ENCODE data around the gene GABARAPL1.
"Not testable (repeated sequence)": the region's sequence is repeated elsewhere in the genome, so short reads cannot be mapped to it uniquely, and the experiment has no call there.

Gene GABARAPL1

DNA sequence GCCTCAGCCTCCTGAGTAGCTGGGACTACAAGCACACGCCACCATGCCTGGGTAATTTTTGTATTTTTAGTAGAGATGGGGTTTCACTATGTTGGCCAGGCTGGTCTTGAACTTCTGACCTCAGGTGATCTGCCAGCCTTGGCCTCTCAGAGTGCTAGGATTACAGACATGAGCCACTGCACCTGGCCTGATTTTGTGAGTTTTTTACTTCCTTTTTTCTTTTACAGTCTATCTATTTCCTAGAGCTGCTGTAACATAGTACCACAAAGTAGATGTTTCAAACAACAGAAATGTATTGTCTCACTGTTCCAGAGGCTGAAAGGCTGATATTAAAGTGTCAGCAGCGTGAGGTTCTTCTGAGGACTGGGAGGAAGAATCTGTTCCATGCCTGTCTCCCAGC is 8.2 kb upstream of the GABARAPL1 start:
- not testable (repeated sequence) for DNase-seq

DNA sequence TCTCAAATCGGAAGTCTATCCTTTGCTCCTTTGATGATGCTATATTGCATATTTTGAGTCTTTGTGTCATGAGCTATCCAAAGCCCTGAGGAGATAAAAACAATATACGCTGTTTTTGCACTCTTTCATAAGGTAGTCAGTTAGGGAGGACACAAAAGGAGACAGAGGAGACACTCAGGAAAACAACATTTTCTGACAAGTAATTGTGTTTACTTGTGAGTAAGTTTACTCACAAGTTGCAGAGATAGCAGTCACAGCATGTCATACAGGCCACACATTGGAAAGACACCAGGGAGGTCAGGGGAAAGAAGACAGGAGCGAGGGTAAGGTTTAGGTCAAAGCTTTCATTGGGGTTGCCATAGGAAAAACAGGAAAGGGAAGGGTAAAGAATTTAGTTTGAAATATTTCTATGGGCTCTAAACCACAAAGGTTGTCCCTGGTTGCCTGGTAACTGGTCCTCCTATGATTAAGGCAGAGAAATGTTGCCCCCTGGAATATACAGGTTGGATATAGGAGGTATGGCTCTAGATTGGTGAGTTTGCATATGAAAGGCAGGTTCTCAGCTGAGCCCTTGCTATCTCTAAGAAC is 7.4 kb upstream of the GABARAPL1 start:
- peak; percentile 79 for DNase-seq

DNA sequence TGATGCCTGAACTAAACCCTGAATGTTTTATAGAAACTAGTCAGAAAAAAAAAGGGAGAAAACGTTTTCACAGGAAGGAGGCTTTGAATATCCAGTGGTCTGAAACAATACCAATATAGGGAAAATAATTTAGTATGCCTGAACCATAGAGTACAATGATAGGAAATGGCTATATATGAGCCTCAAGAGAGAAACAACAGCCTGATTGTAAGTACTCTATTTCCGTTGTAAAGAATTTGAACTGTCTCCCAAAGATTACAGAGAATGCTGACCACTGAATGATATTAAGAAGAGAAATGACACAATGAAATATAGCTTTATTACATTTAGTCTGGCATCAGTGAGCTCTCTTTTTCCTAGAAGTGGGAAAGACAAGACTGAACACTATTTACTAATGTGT is 5.5 kb upstream of the GABARAPL1 start:
- no peak for DNase-seq

DNA sequence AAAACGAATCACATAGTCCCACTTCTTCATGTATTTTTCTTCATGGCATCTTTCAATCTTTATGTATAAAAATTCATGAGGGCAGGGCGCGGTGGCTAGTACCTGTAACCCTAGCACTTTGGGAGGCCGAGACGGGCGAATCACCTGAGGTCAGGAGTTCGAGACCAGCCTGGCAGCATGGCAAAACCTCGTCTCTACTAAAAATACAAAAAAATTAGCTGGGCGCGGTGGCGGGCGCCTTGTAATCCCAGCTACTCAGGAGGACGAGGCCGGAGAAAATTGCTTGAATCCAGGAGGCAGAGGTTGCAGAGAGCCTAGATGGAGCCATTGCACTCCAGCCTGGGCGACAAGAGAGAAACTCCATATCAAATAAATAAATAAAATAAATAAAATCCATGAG is 2.5 kb upstream of the GABARAPL1 start:
- DNase-seq, result no peak

DNA sequence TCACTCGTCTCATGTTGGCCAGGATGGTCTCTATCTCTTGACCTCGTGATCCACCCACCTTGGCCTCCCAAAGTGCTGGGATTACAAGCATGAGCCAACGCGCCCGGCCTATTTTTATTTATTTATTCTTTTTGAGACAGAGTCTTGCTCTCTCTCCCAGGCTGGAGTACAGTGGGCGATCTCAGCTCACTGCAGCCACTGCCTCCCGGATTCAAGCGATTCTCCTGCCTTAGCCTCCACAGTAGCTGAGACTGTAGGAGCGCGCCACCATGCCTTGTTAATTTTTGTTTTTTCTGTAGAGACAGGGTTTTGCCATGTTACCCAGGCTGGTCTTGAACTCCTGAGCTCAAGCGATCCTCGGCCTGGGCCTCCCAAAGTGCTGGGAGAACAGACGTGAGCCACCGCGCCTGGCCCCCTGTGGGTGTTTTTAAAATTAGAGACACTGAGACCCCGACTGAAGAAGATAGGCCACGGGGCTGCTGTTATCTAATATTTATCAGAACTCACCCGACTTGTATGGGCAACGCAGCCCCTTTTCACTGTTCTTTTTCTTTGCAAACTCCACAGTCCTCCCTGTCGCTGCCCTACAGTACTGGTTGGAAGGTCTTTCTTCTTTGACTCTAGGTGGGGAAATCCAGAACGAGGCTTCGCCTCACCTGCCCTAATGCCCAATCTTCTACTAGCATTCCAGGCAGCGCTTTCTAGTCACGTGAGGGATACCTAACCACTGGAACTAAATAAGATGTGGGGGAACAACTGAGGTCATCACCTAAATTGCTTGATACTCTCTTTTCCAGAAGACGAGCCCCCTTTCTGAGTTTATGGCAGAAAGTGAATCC is 1.4 kb upstream of the GABARAPL1 start:
- DNase-seq, result peak; percentile 17

DNA sequence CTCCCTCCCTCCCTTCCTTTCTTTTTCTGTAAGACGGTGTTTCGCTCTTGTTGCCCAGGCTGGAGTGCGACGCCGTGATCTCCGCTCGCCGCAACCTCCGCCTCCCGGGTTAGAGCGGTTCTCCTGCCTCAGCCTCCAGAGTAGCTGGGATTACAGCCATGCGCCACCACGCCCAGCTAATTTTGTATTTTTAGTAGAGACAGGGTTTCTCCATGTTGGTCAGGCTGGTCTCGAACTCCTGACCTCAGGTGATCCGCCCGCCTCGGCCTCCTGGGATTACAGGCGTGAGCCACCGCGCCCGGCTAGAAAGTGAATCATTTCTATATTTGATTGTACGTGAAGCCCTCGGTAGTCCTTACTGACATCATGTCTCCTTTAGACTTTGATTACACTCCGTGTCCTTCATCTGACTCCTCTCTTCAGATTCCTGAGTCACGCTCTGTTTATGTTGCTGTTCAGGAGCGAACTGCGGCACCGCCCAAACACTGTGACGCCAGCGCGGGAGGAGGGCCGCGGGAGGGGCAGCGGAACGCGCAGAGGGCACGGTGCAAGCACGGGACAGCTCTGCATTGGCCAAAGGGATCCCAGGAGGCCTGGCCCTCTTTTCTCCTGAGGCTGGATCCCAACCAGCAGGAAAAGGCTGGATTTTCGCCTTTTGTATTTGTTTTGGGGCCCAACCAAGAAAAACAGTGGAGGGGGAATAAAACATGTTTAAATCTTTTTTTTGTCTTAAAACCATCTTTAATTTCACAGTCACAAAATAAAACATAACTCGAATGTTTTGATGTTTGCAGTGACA is 538 bp upstream of the GABARAPL1 start:
- DNase-seq, result peak; percentile 98

DNA sequence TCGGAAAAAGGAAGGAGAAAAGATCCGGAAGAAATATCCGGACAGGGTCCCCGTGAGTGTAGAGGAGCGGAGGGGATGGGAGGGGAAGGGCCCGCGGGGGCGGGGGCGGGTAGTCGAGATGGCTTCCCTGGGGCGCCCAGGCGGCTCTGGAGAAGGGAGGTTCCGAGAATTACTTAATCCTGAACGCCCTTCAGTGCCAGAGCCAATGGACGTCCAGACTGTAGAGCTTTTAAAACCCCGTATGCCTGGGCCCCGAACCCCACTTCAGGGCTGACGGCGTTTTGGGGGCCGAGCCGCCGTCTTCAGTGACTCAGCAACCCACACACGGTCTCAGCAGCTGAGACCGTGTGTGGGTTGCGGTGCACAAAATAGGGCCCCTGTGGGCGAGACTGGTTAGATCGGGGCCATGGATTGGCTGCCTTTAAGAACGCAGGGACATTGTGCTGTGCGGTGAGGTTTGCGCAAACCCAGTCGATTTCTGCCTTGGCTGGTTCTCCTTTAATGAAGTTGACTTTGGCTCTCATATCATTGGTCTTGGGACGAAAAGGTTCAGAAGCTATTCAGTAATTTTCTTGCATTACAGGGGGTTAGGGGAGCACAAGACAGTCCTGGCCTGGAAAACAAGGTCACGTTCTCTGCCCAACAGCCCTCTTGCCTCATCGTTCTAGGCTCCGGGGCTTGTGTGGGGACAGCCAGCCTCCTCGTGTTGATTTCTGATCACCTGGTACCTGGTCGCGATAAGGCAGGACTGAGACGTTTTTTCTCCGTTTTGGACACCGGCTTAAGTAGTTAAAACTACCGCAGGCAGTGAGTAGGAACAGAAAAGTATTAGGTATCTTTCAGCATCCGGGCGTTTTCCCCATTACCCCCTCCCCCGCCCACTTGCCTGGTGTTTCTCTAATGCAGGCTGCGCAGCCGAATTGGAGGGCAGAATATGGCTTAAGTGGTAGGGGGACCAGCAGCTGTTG is 775 bp downstream of the GABARAPL1 start:
- DNase-seq, result peak; percentile 81

DNA sequence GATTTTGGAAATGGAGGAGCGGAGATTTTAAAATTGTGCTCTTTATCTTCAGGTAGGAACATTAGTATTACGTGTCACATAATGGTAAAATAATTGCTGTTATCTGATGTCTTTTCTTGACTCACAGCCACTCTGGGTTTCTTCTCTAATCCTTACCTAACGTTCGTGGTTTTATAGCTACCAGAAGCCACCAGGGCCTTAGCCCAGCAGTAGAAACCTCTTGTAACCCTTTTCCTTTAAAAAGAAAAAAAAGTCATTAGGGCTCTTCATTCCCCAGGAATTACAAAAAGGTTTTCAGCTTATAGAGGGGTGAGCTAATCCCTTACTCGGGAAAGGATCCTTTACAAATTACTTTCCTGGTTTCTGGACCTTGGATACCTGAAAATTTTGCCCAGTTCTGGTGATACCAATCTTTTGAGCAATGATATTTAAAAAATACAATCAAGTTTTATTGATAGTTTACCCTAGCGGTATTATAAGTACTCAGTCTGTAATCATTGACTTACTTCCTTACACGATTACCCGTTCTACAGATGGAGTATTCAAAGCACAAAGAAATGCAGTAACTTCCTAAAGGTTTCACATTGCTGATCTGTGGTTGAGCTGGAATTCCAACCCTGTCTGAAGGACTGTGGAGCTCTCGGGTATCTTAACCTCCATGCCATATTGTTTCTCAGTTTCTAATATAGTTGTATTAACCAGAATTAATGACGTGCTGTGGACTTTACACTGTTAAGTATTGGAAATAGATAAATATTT is 1.6 kb downstream of the GABARAPL1 start:
- DNase-seq, result peak; percentile 65

DNA sequence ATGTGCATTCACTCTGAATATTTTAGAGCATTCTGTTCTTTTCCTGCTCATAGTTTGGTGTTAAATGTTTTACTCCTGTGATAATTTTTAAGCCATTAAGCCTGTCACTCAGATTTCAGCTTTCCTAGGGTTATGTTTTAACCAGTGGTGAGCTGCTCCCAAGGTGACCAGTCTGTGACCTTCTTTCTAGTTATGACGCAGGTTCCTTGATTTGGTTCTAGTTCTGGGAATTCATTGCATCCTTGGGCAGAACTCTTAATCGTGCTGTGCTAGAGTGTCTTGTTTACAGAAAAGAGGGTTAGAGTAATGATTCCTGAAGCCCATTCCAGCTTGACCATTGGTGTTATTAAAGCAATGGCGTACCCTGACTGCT is 2.2 kb downstream of the GABARAPL1 start:
- DNase-seq, result no peak

DNA sequence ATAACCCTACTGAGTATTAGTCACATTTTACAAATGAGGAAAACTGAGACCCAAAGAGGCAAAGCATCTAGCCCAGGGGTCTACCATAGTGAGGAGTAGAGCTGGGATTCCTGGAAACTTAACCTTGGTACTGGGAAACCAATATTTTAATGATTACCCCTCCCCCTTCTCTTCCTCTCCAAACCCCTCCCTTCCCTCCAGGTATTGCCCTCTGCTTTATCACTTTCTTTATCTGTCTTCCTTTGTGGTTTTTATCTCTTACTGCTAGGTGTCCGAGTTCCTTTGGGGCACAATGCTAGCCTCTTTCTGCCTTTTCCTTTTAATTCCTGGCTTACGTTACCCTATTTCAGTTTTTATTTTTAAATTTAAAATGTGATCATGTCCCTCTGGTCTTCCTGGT is 2.8 kb downstream of the GABARAPL1 start:
- no peak for DNase-seq

DNA sequence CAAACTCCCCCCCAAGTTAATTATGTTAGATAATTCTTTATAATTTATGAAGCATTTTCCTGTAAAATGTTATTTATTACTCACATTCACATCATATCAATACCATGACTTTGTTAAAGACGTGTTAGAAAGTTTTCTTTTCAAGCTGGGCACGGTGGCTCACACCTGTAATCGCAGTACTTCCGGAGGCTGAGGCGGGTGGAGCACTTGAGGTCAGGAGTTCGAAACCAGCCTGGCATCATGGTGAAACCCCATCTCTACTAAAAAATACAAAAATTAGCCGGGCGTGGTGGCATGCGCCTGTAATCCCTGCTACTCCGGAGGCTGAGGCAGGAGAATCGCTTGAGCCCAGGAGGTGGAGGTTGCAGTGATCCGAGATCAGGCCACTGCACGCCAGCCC is 3.3 kb downstream of the GABARAPL1 start:
- DNase-seq, result not testable (repeated sequence)

DNA sequence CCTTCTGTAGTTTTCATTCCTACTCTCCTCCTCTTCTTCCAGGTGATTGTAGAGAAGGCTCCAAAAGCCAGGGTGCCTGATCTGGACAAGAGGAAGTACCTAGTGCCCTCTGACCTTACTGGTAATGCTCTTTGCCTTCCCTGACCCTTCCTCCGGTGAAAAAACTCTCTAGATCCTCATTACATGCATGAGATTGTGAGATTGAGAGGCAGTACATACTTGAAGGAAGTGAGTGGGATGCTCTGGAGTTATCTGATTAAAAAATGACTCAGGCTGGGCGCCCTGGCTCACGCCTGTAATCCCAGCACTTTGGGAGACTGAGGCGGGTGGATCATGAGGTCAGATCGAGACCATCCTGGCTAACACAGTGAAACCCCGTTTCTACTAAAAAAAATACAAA is 5.3 kb downstream of the GABARAPL1 start:
- no peak for DNase-seq

DNA sequence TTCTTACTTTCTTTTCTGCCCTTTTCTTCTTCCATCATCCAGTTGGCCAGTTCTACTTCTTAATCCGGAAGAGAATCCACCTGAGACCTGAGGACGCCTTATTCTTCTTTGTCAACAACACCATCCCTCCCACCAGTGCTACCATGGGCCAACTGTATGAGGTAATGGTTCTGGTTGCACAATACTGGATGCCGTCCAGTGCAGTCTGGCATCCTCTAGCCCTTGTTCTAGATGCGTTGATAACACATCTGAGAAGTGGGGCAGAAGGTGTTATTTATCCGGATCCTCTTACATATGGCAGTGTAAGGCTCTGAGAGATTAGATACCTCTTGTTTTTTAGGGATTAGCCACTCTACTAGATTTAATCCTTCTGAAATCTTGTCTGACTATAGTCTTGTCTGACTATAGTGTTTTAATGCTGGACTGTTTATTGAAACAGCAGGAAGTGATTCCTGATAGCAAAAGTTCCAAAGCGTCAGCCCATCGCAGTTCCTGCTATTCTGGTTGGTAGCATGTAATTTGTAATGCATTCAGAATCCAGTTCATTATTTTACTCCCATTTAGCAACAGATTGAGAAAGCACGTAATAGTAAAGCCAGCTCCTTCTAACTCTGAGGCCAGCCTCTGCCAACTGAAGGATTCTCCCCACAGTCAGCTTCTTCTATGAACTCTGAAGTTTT is 7.9 kb downstream of the GABARAPL1 start:
- peak; percentile 42 for DNase-seq

DNA sequence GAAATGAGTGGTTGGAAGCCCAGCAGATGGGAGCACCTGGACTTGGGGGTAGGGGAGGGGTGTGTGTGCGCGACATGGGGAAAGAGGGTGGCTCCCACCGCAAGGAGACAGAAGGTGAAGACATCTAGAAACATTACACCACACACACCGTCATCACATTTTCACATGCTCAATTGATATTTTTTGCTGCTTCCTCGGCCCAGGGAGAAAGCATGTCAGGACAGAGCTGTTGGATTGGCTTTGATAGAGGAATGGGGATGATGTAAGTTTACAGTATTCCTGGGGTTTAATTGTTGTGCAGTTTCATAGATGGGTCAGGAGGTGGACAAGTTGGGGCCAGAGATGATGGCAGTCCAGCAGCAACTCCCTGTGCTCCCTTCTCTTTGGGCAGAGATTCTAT is 9.2 kb downstream of the GABARAPL1 start:
- no peak for DNase-seq

DNA sequence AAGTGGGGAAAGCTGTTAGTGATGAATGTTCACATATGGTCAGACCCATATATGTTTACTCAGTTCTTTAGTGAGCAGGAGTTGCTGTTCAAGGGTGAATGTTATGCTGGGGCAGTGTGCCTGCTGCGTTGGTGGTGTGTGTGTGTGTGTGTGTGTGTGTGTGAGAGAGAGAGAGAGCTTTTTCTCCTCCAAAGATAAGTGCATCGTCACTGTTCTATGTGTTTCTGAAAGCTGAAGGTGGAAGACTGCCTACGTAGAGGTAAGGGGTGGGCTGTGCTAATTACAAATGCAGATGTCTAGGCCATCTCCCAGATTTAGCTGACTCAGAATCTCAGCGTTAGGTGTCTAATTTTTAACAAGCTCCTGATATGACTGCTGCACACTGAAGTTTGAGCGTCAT is 10.5 kb downstream of the GABARAPL1 start:
- no peak for DNase-seq

DNA sequence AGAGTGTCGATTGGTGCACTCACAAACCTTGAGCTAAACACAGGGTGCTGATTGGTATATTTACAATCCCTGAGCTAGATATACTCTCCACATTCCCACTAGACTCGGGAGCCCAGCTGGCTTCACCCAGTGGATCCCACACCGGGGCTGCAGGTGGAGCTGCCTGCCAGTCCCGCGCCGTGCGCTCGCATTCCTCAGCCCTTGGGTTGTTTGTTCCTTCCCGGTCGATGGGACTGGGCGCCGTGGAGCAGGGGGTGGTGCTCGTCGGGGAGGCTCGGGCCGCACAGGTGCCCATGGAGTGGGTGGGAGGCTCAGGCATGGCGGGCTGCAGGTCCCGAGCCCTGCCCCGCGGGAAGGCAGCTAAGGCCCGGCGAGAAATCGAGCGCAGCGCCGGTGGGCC is 12.7 kb downstream of the GABARAPL1 start:
- not testable (repeated sequence) for DNase-seq

DNA sequence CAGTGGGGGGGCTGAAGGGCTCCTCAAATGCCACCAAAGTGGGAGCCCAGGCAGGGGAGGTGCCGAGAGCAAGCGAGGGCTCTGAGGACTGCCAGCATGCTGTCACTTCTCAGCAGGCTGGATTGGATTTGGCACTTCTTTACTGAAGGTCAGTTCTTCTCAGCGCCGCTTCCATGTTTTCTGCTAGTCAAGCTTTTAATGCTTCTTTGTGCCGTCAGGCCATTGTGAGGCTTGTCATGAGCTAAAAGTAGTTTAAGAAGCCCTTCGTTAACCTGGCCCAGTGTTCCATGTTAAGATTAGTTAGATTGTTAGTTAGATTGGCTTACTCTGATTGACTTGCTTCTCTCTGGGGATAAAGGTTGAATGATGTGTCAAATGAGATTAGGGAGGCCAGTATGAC is 13.4 kb downstream of the GABARAPL1 start:
- DNase-seq, result no peak

DNA sequence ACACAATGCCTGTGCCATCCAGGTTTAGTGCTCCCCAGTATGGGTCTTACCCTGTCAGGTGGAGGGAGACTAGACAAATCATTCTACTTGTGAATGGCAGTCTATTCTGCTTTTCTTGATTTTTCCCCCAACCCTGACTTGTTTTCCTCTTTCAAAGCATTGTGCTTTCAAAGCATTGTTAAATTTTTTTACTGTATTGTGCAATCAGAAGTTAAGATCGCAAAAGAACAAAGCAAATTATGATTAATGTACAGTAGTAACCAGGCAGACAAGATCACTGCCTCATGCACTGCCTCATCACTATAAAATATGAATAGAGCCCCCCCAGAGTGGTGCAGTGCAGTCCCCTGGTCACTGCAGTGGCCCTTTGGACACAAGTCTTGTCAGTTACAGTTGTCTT is 14.1 kb downstream of the GABARAPL1 start:
- DNase-seq, result no peak

DNA sequence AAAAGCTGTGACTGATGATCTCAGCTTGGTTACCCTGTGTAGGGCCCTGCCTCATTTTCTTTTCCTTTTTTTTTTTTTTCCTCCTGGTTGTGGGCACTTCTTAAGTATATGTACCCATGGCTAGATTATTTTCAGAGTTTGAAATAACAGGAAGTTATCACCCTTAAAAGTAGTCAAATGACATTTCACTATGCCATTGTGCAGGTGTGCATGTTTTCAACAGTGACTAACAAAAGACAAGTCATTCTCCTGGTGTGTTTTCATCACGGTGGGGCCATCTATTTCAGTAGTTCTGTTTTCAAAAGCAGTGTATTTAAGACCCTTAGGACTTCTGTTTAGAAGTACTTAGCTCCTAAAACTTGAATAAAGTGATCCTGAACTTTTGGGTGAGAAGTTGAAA is 15.0 kb downstream of the GABARAPL1 start:
- DNase-seq, result no peak

DNA sequence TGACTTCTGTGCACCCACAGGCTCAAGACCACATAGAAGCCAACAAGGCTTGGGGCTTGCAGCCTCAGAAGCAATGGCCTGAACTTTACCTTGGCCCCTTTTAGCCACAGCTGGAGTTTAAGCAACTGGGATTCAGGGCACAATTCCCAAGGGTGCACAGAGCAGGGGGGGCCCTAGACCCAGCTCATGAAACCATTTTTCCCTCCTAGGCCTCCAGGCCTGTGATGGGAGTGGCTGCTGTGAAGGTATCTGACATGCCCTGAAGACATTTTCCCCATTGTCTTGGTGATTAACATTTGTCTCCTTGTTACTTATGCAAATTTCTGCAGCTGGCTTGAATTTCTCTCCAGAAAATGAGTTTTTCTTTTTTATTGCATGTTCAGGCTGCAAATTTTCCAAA is 21.9 kb downstream of the GABARAPL1 start:
- no peak for DNase-seq
